ENCODE data around the gene NLE1.

Gene NLE1

DNA sequence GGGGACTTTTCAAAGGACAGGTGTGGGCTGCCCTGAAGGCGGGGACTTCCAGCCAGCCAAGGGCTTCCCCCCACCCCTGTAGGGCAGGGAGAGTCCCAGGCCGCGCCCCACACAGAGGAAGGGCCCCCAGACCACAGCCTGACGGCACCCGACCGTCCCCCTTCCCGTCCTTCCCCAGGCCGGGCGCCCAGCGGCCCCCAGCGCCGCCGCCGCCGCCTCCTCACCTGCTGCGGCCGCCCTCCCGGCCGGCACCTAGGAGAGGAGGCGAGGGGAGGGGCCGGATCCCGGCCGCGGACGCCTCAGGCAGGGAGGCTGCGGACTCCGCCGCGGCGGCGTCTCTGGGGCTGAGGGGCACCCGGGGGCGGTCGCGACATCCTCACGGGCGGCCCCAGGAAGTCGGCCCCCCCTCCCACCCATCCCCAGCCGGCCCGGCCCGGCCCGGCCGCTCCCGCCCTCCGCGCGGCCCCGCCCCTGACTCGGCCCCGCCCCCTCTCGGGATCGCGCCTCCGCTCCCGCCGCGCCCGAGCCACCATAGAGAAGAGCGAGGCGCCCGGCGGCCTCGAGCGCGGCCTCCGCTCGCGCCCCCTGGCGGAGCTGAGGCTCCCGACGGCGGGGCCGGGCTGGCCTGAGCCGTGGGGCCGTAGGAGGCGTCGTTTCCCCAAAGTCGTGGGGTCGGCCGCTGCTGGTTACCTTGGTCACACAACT is 53.1 kb downstream of the NLE1 start:
- H3K9ac ChIP-seq (ENCODE audit: low read depth, low read length, poor library complexity, severe bottlenecking): peak overlapping the region; percentile 84
- peak overlapping the region; percentile 82 for H3K4me2 ChIP-seq (ENCODE audit: low read depth, low read length, poor library complexity, severe bottlenecking)
- no peaks in the 10 kb centered on the region for H3K27me3 ChIP-seq (ENCODE audit: insufficient read depth, low read length, poor library complexity, severe bottlenecking)
- no peaks in the 10 kb centered on the region for H3K9me3 ChIP-seq (ENCODE audit: insufficient read depth, low read depth, low read length)
- peak overlapping the region; percentile 93 for H2AFZ ChIP-seq (ENCODE audit: low read length)
- no peaks in the 10 kb centered on the region for H3F3A ChIP-seq (ENCODE audit: low read depth)
- no peaks in the 10 kb centered on the region for H3K9me2 ChIP-seq (replicated peaks; ENCODE audit: low read depth, low read length)
- peaks cover 36% of the 10 kb centered on the region for H3K4me1 ChIP-seq (ENCODE audit: insufficient read depth, low read length, poor library complexity, severe bottlenecking)
- H4K20me1 ChIP-seq (ENCODE audit: insufficient read depth, low read length, poor library complexity, severe bottlenecking): no peaks in the 10 kb centered on the region
- H3K4me3 ChIP-seq (ENCODE audit: low read length, poor library complexity, severe bottlenecking): peak overlapping the region; percentile 92
- peaks cover 30% of the 10 kb centered on the region; the same call in 1 of the 2 replicates for H3K79me2 ChIP-seq (ENCODE audit: insufficient read depth, low read length)
- no peaks in the 10 kb centered on the region for H3K36me3 ChIP-seq (ENCODE audit: insufficient read depth, low read length)
- TF ChIP-seq EZH2phosphoT487 (IDR thresholded peaks at IDR 0.05; ENCODE audit: borderline replicate concordance): no peak
- TF ChIP-seq, protein P1, sequence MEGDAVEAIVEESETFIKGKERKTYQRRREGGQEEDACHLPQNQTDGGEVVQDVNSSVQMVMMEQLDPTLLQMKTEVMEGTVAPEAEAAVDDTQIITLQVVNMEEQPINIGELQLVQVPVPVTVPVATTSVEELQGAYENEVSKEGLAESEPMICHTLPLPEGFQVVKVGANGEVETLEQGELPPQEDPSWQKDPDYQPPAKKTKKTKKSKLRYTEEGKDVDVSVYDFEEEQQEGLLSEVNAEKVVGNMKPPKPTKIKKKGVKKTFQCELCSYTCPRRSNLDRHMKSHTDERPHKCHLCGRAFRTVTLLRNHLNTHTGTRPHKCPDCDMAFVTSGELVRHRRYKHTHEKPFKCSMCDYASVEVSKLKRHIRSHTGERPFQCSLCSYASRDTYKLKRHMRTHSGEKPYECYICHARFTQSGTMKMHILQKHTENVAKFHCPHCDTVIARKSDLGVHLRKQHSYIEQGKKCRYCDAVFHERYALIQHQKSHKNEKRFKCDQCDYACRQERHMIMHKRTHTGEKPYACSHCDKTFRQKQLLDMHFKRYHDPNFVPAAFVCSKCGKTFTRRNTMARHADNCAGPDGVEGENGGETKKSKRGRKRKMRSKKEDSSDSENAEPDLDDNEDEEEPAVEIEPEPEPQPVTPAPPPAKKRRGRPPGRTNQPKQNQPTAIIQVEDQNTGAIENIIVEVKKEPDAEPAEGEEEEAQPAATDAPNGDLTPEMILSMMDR (conservative IDR thresholded peaks at IDR 0.05; ENCODE audit: low read length): peak; percentile 67

DNA sequence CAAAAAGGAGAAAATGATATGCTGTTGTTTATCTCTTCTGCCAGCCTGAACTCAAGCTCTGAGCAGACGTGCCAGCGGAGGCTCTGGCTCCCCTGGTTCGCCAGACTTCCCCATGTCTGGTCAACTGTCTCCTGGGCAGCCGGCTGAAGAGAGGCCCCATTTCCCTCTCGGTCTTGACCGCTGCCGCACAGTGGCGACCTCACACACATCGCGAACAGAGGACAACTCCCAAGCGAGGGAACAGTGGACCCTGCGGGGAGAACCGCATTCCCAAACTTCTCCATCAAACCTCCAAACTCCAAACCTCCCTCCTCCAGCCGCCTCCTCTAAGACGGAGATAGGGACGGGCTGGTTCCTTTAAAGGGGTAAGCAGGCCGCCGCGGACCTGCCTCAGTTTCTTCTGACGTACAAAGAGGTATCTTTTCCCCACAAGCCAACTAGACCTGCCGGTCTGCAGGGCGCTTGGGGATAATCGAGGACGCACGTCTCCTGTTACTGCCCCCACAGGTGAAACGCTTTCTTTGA is 53.7 kb downstream of the NLE1 start:
- Histone ChIP-seq H3K27me3 (ENCODE audit: insufficient read depth, low read length, poor library complexity, severe bottlenecking) (no peaks in the 10 kb centered on the region), H3F3A (ENCODE audit: low read depth) (no peaks in the 10 kb centered on the region), H3K9ac (ENCODE audit: low read depth, low read length, poor library complexity, severe bottlenecking) (peak overlapping the region; percentile 84), H3K36me3 (ENCODE audit: insufficient read depth, low read length) (no peaks in the 10 kb centered on the region), H3K79me2 (ENCODE audit: insufficient read depth, low read length) (peaks cover 30% of the 10 kb centered on the region; the same call in 1 of the 2 replicates), H2AFZ (ENCODE audit: low read length) (peak overlapping the region; percentile 89), H3K4me1 (ENCODE audit: insufficient read depth, low read length, poor library complexity, severe bottlenecking) (peaks cover 36% of the 10 kb centered on the region), H3K9me2 (replicated peaks; ENCODE audit: low read depth, low read length) (no peaks in the 10 kb centered on the region), H3K4me3 (ENCODE audit: low read length, poor library complexity, severe bottlenecking) (peak overlapping the region; percentile 92), H3K4me2 (ENCODE audit: low read depth, low read length, poor library complexity, severe bottlenecking) (peak overlapping the region; percentile 82), H4K20me1 (ENCODE audit: insufficient read depth, low read length, poor library complexity, severe bottlenecking) (no peaks in the 10 kb centered on the region), H3K9me3 (ENCODE audit: insufficient read depth, low read depth, low read length) (no peaks in the 10 kb centered on the region)
- TF ChIP-seq EZH2phosphoT487 (IDR thresholded peaks at IDR 0.05; ENCODE audit: borderline replicate concordance): no peak
- TF ChIP-seq, protein P1 (conservative IDR thresholded peaks at IDR 0.05; ENCODE audit: low read length): peak; percentile 29

DNA sequence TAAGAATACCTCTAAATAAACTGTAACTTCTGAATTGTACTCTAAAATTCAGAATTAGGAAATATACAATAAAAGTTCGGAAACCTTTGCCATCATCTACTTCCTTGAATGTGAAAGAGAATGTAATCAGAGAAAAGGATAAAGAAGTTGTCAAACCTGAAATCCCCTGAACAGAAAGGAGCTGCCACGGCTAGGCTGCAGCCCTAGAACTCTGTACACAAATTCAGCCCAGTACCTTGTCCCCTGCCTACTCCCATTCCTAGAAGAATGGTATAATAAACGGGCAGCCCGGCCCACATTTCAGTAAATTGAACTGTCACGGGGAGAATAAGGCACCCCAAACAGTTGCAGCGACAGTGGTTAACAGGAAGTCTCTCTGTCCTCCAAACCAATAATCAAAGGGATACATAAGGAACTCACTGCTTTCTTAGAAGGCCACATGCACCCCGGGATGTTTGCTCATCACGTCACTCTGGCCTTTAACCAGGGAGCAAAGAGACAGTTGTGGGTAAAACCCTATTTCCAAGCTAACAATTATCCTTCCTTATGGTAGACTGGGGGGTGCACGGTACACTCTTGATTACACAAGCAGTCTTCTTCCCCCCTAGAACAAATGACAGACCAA is 54.3 kb downstream of the NLE1 start:
- peak overlapping the region; percentile 92 for H3K4me3 ChIP-seq (ENCODE audit: low read length, poor library complexity, severe bottlenecking)
- H3K27me3 ChIP-seq (ENCODE audit: insufficient read depth, low read length, poor library complexity, severe bottlenecking): no peaks in the 10 kb centered on the region
- TF ChIP-seq EZH2phosphoT487 (IDR thresholded peaks at IDR 0.05; ENCODE audit: borderline replicate concordance): no peak
- H3K9me2 ChIP-seq (replicated peaks; ENCODE audit: low read depth, low read length): no peaks in the 10 kb centered on the region
- no peaks in the 10 kb centered on the region for H3K9me3 ChIP-seq (ENCODE audit: insufficient read depth, low read depth, low read length)
- peak overlapping the region; percentile 84 for H3K9ac ChIP-seq (ENCODE audit: low read depth, low read length, poor library complexity, severe bottlenecking)
- no peaks in the 10 kb centered on the region for H3F3A ChIP-seq (ENCODE audit: low read depth)
- peaks cover 36% of the 10 kb centered on the region for H3K4me1 ChIP-seq (ENCODE audit: insufficient read depth, low read length, poor library complexity, severe bottlenecking)
- peaks cover 30% of the 10 kb centered on the region; the same call in 1 of the 2 replicates for H3K79me2 ChIP-seq (ENCODE audit: insufficient read depth, low read length)
- H2AFZ ChIP-seq (ENCODE audit: low read length): peak overlapping the region; percentile 89; the same call in 1 of the 2 replicates
- H3K36me3 ChIP-seq (ENCODE audit: insufficient read depth, low read length): no peaks in the 10 kb centered on the region
- H3K4me2 ChIP-seq (ENCODE audit: low read depth, low read length, poor library complexity, severe bottlenecking): peak overlapping the region; percentile 82
- H4K20me1 ChIP-seq (ENCODE audit: insufficient read depth, low read length, poor library complexity, severe bottlenecking): no peaks in the 10 kb centered on the region

Measured in Loucy (cell line).